T-helper 2 cell treated with Interferon-gamma antibody and Interleukin-4, amounts not matched to agents 5 μg/mL and 100 μg/mL, for 36 hours (primary cell): ENCODE measurements around the gene LILRB2.
"Not testable (repeated sequence)": the region's sequence is repeated elsewhere in the genome, so short reads cannot be mapped to it uniquely, and the experiment has no call there.

ENCODE experiments used
- DNase-seq: peaks from one replicate; pipeline ENCODE4 v3.0.0; 2021; ENCODE audit warnings: low spot score
- H3K27ac Mint-ChIP-seq: one replicate; pipeline ENCODE4 v1.8.0; 2021; ENCODE audit warnings: mild to moderate bottlenecking, mixed read lengths
- H3K27me3 Mint-ChIP-seq: one replicate; pipeline ENCODE4 v1.8.0; 2021; ENCODE audit warnings: low read depth, mixed read lengths
- H3K36me3 Mint-ChIP-seq: one replicate; pipeline ENCODE4 v1.8.0; 2021; ENCODE audit warnings: low read depth, mixed read lengths
- H3K4me1 Mint-ChIP-seq: one replicate; pipeline ENCODE4 v1.8.0; 2021; ENCODE audit warnings: low read depth, mixed read lengths
- H3K4me3 Mint-ChIP-seq: one replicate; pipeline ENCODE4 v1.8.0; 2022; ENCODE audit warnings: mild to moderate bottlenecking, moderate library complexity, mixed read lengths
- H3K9me3 Mint-ChIP-seq: one replicate; pipeline ENCODE4 v1.8.0; 2021; ENCODE audit warnings: mixed read lengths

The LILRB2 gene

GRCh38 chr19:54272181-54272580 is 8.7 kb downstream of the LILRB2 start:
- not testable (repeated sequence) for H3K4me3 Mint-ChIP-seq, H3K9me3 Mint-ChIP-seq, H3K4me1 Mint-ChIP-seq, H3K27ac Mint-ChIP-seq, H3K36me3 Mint-ChIP-seq, DNase-seq
- peaks cover 16% of the 10 kb centered on the region for H3K27me3 Mint-ChIP-seq

DNA sequence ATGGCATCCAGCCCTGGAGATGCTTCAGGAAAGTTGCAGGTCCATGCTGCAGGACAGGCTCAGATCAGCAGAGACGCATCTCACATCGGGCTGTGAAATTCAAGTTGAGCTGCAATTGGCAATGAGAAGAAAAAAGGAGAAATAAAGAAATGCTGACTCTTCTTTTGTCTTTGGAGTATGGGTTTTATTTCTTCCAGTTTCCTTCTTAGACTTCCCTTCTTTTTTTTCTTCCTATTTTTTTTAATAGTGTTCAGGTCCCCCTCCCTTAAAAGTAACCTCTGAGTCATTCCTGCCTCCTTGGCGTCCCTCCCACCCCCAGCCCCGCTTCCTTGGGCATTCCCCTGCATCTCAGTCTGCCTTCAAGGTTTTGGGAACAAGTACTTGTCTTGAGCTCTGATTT is 9.3 kb downstream of the LILRB2 start:
- not testable (repeated sequence) for H3K4me1 Mint-ChIP-seq, H3K4me3 Mint-ChIP-seq, H3K9me3 Mint-ChIP-seq, H3K36me3 Mint-ChIP-seq, H3K27ac Mint-ChIP-seq, DNase-seq
- H3K27me3 Mint-ChIP-seq: peaks cover 16% of the 10 kb centered on the region

DNA sequence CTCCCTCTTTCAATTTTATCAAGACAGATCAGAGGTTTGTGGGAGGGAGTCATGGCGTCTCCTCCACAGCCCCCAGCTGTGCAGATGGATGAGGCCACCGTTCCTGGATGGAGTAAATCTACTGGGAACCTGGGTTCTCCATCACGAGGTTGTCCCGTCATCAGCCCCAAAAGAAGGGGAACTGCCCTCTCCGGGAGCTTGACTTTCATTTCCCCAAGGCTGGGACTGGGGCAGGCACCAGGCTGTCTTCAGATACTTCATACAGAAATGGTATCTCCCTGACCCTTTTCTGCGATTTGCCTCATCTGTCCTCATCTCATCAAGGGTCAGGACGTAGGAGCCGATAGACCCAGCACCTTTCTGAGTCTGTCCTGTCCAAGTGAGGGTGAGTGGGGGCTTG is 9.8 kb downstream of the LILRB2 start:
- H3K4me3 Mint-ChIP-seq: no peak overlapping the region
- H3K27me3 Mint-ChIP-seq: peaks cover 17% of the 10 kb centered on the region
- H3K27ac Mint-ChIP-seq: no peak overlapping the region
- no peaks in the 10 kb centered on the region for H3K4me1 Mint-ChIP-seq
- H3K36me3 Mint-ChIP-seq: no peaks in the 10 kb centered on the region
- no peak for DNase-seq
- no peaks in the 10 kb centered on the region for H3K9me3 Mint-ChIP-seq

DNA sequence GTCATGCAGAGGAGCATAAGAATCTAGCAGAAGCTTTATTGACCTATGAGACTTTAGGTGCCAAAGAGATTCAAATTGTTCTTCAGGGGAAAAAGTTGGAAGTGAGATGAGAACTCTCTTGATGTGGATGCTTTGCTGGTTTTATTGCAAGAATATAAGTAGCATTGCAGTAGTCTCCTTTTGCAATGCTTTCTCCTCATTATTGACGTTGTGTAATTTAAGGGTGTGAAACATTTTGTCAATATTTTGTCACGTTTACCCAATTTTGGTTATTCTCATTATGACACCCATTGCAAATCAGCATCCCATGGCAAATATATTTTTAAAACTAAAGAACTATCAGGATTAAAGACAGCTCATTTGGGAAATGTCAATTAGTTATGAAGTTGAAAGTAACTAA is 12.0 kb downstream of the LILRB2 start:
- H3K27ac Mint-ChIP-seq: no peak overlapping the region
- H3K4me3 Mint-ChIP-seq: no peak overlapping the region
- no peaks in the 10 kb centered on the region for H3K4me1 Mint-ChIP-seq
- H3K36me3 Mint-ChIP-seq: no peaks in the 10 kb centered on the region
- DNase-seq: no peak
- no peaks in the 10 kb centered on the region for H3K9me3 Mint-ChIP-seq
- peaks cover 22% of the 10 kb centered on the region for H3K27me3 Mint-ChIP-seq

GRCh38 chr19:54266133-54266532 is 14.8 kb downstream of the LILRB2 start:
- no peaks in the 10 kb centered on the region for H3K9me3 Mint-ChIP-seq
- DNase-seq: peak; percentile 50
- no peak overlapping the region for H3K4me3 Mint-ChIP-seq
- H3K27ac Mint-ChIP-seq: no peak overlapping the region
- H3K36me3 Mint-ChIP-seq: no peaks in the 10 kb centered on the region
- H3K4me1 Mint-ChIP-seq: no peaks in the 10 kb centered on the region
- peaks cover 13% of the 10 kb centered on the region for H3K27me3 Mint-ChIP-seq

DNA sequence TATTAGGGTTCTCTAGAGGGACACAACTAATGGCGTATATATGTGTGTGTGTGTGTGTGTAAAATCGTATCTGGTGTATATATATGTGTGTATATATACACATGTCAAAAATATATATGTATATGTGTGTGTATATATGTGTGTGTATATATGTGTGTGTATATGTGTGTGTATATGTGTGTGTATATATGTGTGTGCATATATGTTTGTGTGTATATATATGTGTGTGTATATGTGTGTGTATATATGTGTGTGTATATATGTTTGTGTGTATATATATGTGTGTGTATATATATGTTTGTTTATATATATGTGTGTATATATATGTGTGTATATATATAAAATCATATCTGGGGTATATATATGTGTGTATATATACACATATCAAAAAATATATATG is 18.4 kb downstream of the LILRB2 start:
- DNase-seq: no peak

GRCh38 chr19:54262066-54262465 is 18.8 kb downstream of the LILRB2 start:
- Mint-ChIP-seq H3K4me3 (no peak overlapping the region), H3K4me1 (no peaks in the 10 kb centered on the region), H3K27ac (no peak overlapping the region), H3K9me3 (no peaks in the 10 kb centered on the region), H3K27me3 (peaks cover 10% of the 10 kb centered on the region), H3K36me3 (no peaks in the 10 kb centered on the region)
- no peak for DNase-seq

More for the DNA sequence above, 18.4 kb downstream of the LILRB2 start:
- Mint-ChIP-seq H3K27ac (no peak overlapping the region), H3K4me1 (no peaks in the 10 kb centered on the region), H3K4me3 (no peak overlapping the region), H3K27me3 (peaks cover 10% of the 10 kb centered on the region), H3K36me3 (no peaks in the 10 kb centered on the region), H3K9me3 (no peaks in the 10 kb centered on the region)

GRCh38 chr19:54257116-54257480 is 23.8 kb downstream of the LILRB2 start, which contains the start of gene LILRB5:
Gene LILRB5, minus strand, starts transcription at chr19:54257273. Its CDS starts 80 bp downstream, at chr19:54257193.
- Mint-ChIP-seq H3K4me3 (no peak within 1 kb of the TSS), H3K27ac (no peak within 1 kb of the TSS), H3K4me1 (no peaks in the 10 kb centered on the region), H3K27me3 (peaks cover 2% of the 10 kb centered on the region), H3K36me3 (no peaks in the 10 kb centered on the region), H3K9me3 (no peaks in the 10 kb centered on the region)
- no peak for DNase-seq

GRCh38 chr19:54256250-54257115 is 24.4 kb downstream of the LILRB2 start:
- DNase-seq: no peak
- Mint-ChIP-seq H3K27ac (no peak overlapping the region), H3K36me3 (no peaks in the 10 kb centered on the region), H3K4me3 (no peak overlapping the region), H3K9me3 (no peaks in the 10 kb centered on the region), H3K4me1 (no peaks in the 10 kb centered on the region), H3K27me3 (peaks cover 2% of the 10 kb centered on the region)

- no peak overlapping the region for H3K27ac Mint-ChIP-seq
- H3K4me3 Mint-ChIP-seq: no peak overlapping the region
- H3K4me1 Mint-ChIP-seq: no peaks in the 10 kb centered on the region
- H3K36me3 Mint-ChIP-seq: no peaks in the 10 kb centered on the region
- DNase-seq: no peak
- H3K27me3 Mint-ChIP-seq: no peaks in the 10 kb centered on the region
- no peaks in the 10 kb centered on the region for H3K9me3 Mint-ChIP-seq
These were observed 25.7 kb downstream of the LILRB2 start for GRCh38 chr19:54255105-54255775.

GRCh38 chr19:54254195-54254906 is 26.6 kb downstream of the LILRB2 start:
- no peaks in the 10 kb centered on the region for H3K9me3 Mint-ChIP-seq
- H3K27ac Mint-ChIP-seq: no peak overlapping the region
- H3K4me3 Mint-ChIP-seq: no peak overlapping the region
- DNase-seq: no peak
- no peaks in the 10 kb centered on the region for H3K36me3 Mint-ChIP-seq
- no peaks in the 10 kb centered on the region for H3K27me3 Mint-ChIP-seq
- H3K4me1 Mint-ChIP-seq: no peaks in the 10 kb centered on the region

GRCh38 chr19:54253331-54254194 is 27.3 kb downstream of the LILRB2 start:
- Mint-ChIP-seq H3K4me1 (no peaks in the 10 kb centered on the region), H3K27ac (no peak overlapping the region), H3K36me3 (no peaks in the 10 kb centered on the region), H3K4me3 (no peak overlapping the region), H3K9me3 (no peaks in the 10 kb centered on the region), H3K27me3 (no peaks in the 10 kb centered on the region)
- no peak for DNase-seq

- H3K9me3 Mint-ChIP-seq: no peaks in the 10 kb centered on the region
- peaks cover 6% of the 10 kb centered on the region for H3K4me1 Mint-ChIP-seq
- no peak overlapping the region for H3K27ac Mint-ChIP-seq
- no peak for DNase-seq
- no peak overlapping the region for H3K4me3 Mint-ChIP-seq
- H3K36me3 Mint-ChIP-seq: no peaks in the 10 kb centered on the region
- H3K27me3 Mint-ChIP-seq: peaks cover 1% of the 10 kb centered on the region
These were observed 28.1 kb downstream of the LILRB2 start for GRCh38 chr19:54252845-54253244.
